HepG2 (cell line): ENCODE data around the gene CAPN12. TPM values are rescaled to one million over a fixed set of nuclear protein-coding genes. Genes with fewer than 3 reads are reported as not detected.

ENCODE experiments used
- ATAC-seq: fragments of 200-7000 bp; cut with Tn5 transposase; 3 replicates; pipeline ENCODE4 v1.9.1; 2020; ENCODE audit warnings: mild to moderate bottlenecking, moderate library complexity
- BruUV-seq: library from RNA; stranded (reverse); fragments of 400-500 nt; replicated peaks from 2 replicates; lab custom pipeline; 2021; lab: Mats Ljungman, UMichigan
- CTCF ChIA-PET: fragments of 300-600 bp; formaldehyde crosslinking; extraction: SDS; loops from one replicate; lab custom pipeline; 2021; ENCODE audit warnings: low total read pairs, inconsistent platforms, low intra/inter-chr PET ratio; lab: Yijun Ruan, JAX
- POLR2A ChIA-PET: fragments of 350-600 bp; sonication (Branson Sonifier 250); formaldehyde crosslinking; loops from one replicate; lab custom pipeline; 2020; ENCODE audit warnings: antibody characterized with exemption, inconsistent platforms; lab: Yijun Ruan, JAX
- DNase-seq: peaks from one replicate; pipeline ENCODE4 v3.0.0-alpha.2; 2015; ENCODE audit warnings: low spot score
- FAIRE-seq: peaks from 3 replicates; lab custom pipeline; 2011; peaks lifted over from hg19 to GRCh38; lab: Jason Lieb, UNC
- H2AFZ ChIP-seq: one replicate; pipeline ENCODE4 v1.6.1; 2011; ENCODE audit warnings: low read length, inconsistent platforms
- H3K27ac ChIP-seq: fragments of 300-600 bp; 3 replicates; pipeline ENCODE4 v1.8.0; 2011; ENCODE audit warnings: mixed run types, mild to moderate bottlenecking, mixed read lengths, low read length, inconsistent platforms; ENCODE audit not compliant: insufficient read depth; ENCODE audit errors: extremely low read length
- H3K27me3 ChIP-seq, 2 experiments: fragments of 200-600 bp in 1 of 2; 2 replicates in 1 of 2; 3 replicates in 1 of 2; pipeline versions ENCODE4 v1.6.0 to v1.8.0; 2011; ENCODE audit warnings: low read length in 2 of 2, mild to moderate bottlenecking in 2 of 2, moderate library complexity in 2 of 2, inconsistent platforms in 1 of 2; ENCODE audit not compliant: insufficient read depth in 2 of 2, control insufficient read depth in 1 of 2
- H3K36me3 ChIP-seq, 2 experiments: fragments of 200-600 bp in 1 of 2; replicated peaks in 1 of 2; 2 replicates in 1 of 2; 3 replicates in 1 of 2; pipeline versions ENCODE4 v1.5.1 to v1.8.0; 2011; ENCODE audit warnings: low read length in 2 of 2, inconsistent platforms in 1 of 2; ENCODE audit not compliant: insufficient read depth in 2 of 2, control insufficient read depth in 1 of 2
- H3K4me1 ChIP-seq: 2 replicates; pipeline ENCODE4 v1.5.1; 2012; ENCODE audit warnings: low read length, inconsistent platforms; ENCODE audit not compliant: insufficient read depth
- H3K4me2 ChIP-seq: 2 replicates; pipeline ENCODE4 v1.6.0; 2011; ENCODE audit warnings: low read depth, low read length, inconsistent platforms
- H3K4me3 ChIP-seq, 3 experiments: fragments of 200-600 bp in 1 of 3; sonication (generic), shearing (Covaris generic) in 1 of 3; replicated peaks in 1 of 3; 2 replicates each; pipeline ENCODE4 v1.5.1; 2011 to 2016; ENCODE audit warnings: low read length in 3 of 3, inconsistent platforms in 2 of 3, low read depth in 2 of 3, mild to moderate bottlenecking in 2 of 3, control low read depth in 1 of 3, mixed read lengths in 1 of 3; ENCODE audit not compliant: insufficient read depth in 1 of 3
- H3K79me2 ChIP-seq: one replicate; pipeline ENCODE4 v1.6.1; 2011; ENCODE audit warnings: low read length, inconsistent platforms; ENCODE audit not compliant: insufficient read depth
- H3K9ac ChIP-seq: 2 replicates; pipeline ENCODE4 v1.6.0; 2011; ENCODE audit warnings: mild to moderate bottlenecking, low read depth, low read length, inconsistent platforms; ENCODE audit not compliant: insufficient read depth
- H3K9me3 ChIP-seq: 2 replicates; pipeline ENCODE4 v1.5.1; 2012; ENCODE audit warnings: mild to moderate bottlenecking, low read length
- H4K20me1 ChIP-seq: 2 replicates; pipeline ENCODE4 v1.6.0; 2011; ENCODE audit warnings: inconsistent platforms, mild to moderate bottlenecking, low read length, moderate library complexity; ENCODE audit not compliant: insufficient read depth
- CENPX ChIP-seq: sonication (generic); formaldehyde crosslinking; IDR thresholded peaks from 2 replicates; pipeline ENCODE4 v1.9.0; 2021; ENCODE audit warnings: mild to moderate bottlenecking, missing genetic modification reagents, moderate library complexity
- E2F2 ChIP-seq: sonication (generic); formaldehyde crosslinking; IDR thresholded peaks from 2 replicates; pipeline ENCODE4 v1.4.0; 2020; ENCODE audit warnings: missing genetic modification reagents, borderline replicate concordance
- EEA1 ChIP-seq: sonication (generic); formaldehyde crosslinking; IDR thresholded peaks from 2 replicates; pipeline ENCODE4 v1.5.1; 2020; ENCODE audit warnings: mild to moderate bottlenecking, missing genetic modification reagents, borderline replicate concordance
- GATA4 ChIP-seq: sonication (generic); IDR thresholded peaks from 2 replicates; pipeline ENCODE4 v1.6.1; 2016; ENCODE audit warnings: antibody characterized with exemption, low read depth, borderline replicate concordance
- MTERF4 ChIP-seq: sonication (generic); formaldehyde crosslinking; IDR thresholded peaks from 2 replicates; pipeline ENCODE4 v1.8.0; 2023; ENCODE audit warnings: mild to moderate bottlenecking, missing genetic modification reagents
- SUZ12 ChIP-seq: fragments of 150-350 bp; IDR thresholded peaks from 2 replicates; pipeline ENCODE4 v1.6.1; 2014; ENCODE audit warnings: low read depth, low read length
- ZMAT3 ChIP-seq: sonication (generic); formaldehyde crosslinking; conservative IDR thresholded peaks from 2 replicates; pipeline ENCODE4 v1.7.0; 2021; ENCODE audit warnings: missing genetic modification reagents
- ZNF121 ChIP-seq: sonication (generic); formaldehyde crosslinking; IDR thresholded peaks from 2 replicates; pipeline ENCODE4 v1.5.0; 2020; ENCODE audit warnings: mild to moderate bottlenecking, missing genetic modification reagents
- ZNF253 ChIP-seq: sonication (generic); formaldehyde crosslinking; IDR thresholded peaks from 2 replicates; pipeline ENCODE4 v1.8.0; 2022; ENCODE audit warnings: mild to moderate bottlenecking, missing genetic modification reagents, borderline replicate concordance
- ZNF343 ChIP-seq: sonication (generic); formaldehyde crosslinking; IDR thresholded peaks from 2 replicates; pipeline ENCODE4 v1.4.0; 2020; ENCODE audit warnings: mild to moderate bottlenecking, missing genetic modification reagents
- ZNF687 ChIP-seq: sonication (generic); formaldehyde crosslinking; IDR thresholded peaks from 2 replicates; pipeline ENCODE4 v1.5.1; 2020; ENCODE audit warnings: mild to moderate bottlenecking, missing genetic modification reagents, moderate library complexity
- ZNF83 ChIP-seq: sonication (generic); formaldehyde crosslinking; IDR thresholded peaks from 2 replicates; pipeline ENCODE4 v1.4.0; 2020; ENCODE audit warnings: missing genetic modification reagents, mild to moderate bottlenecking, borderline replicate concordance
- WGBS: methylation state at CpG from one replicate; pipeline ENCODE4 v1.1.6; 2017; ENCODE audit warnings: low lambda C conversion rate; 5-methylcytosine and 5-hydroxymethylcytosine counted together
- in situ Hi-C: cut with HindIII; loops from 2 replicates; pipeline ENCODE4 v1.10.0; 2017; ENCODE audit warnings: low pct_unique_long_range_greater_than_20kb; ENCODE audit not compliant: extremely low pct_ligation_motif_present
- intact Hi-C: fragments of 100-400 bp; cut with micrococcal nuclease; formaldehyde crosslinking; loops from one replicate; pipeline ENCODE4 v1.10.0; 2022; ENCODE audit not compliant: unreplicated experiment
- polyA plus RNA-seq, 8 experiments: library from polyadenylated mRNA; depleted of rRNA in 3 of 8; stranded (reverse) in 7 of 8; unstranded in 1 of 8; fragments of >200 nt; fragmentation: Illumina TruSeq in 4 of 8; extraction: Trizol in 4 of 8; gene quantifications; 2 replicates each; pipeline versions ENCODE4 v1.2.1 to v1.2.3, GENCODE V29; 2011 to 2016; ENCODE audit warnings: low read depth in 4 of 8, missing spikeins in 1 of 8, mixed read lengths in 1 of 8; ENCODE audit not compliant: insufficient read depth in 1 of 8
- total RNA-seq, 5 experiments: library from RNA; depleted of rRNA; stranded (reverse); fragments of >200 nt; fragmentation: Illumina TruSeq; extraction: Trizol; gene quantifications; 2 replicates each; pipeline ENCODE4 v1.2.3, GENCODE V29; 2016; ENCODE audit warnings: low read depth in 1 of 5

Gene CAPN12
- total and polyA plus RNA-seq, 2 of the 13 experiments (the other 11 are each of a cell fraction or from before 2014, with no cell fraction given), result 1.6 to 13.6 TPM

GRCh38 chr19:38780443-38780842 lies 36.2 kb upstream of the CAPN12 start:
- intact Hi-C loops, result no loop called here
- CTCF ChIA-PET, result no interaction called here
- Histone ChIP-seq H3K4me3 (no peak overlapping the region), H3K9me3 (no peaks in the 10 kb centered on the region), H4K20me1 (no peaks in the 10 kb centered on the region), H3K4me2 (no peak overlapping the region), H3K36me3 (no peaks in the 10 kb centered on the region), H2AFZ (no peak overlapping the region), H3K9ac (no peak overlapping the region), H3K27ac (no peak overlapping the region), H3K27me3 (peaks cover 0 to 2% of the 10 kb centered on the region in 2 experiments; a peak in 2 of 5 replicates), H3K4me1 (peaks cover 44% of the 10 kb centered on the region), H3K79me2 (no peaks in the 10 kb centered on the region)
- in situ Hi-C loops, result no loop called here
- BruUV-seq, result no TSS peak
- POLR2A ChIA-PET, result no interaction called here
- DNase-seq (no peak), ATAC-seq (no peak), FAIRE-seq (no peak)
- TF ChIP-seq ZNF121 (CRISPR knock-in tag) (peak; percentile 91), EEA1 (CRISPR knock-in tag) (no peak), SUZ12 (no peak), ZNF253 (CRISPR knock-in tag) (no peak), ZNF83 (CRISPR knock-in tag) (no peak), ZNF343 (CRISPR knock-in tag) (no peak)
- whole genome bisulfite sequencing, result 67% methylated on average over 7 of the region's 7 CpGs

- in situ Hi-C loops, result no loop called here
- Histone ChIP-seq H3K9ac (no peak overlapping the region), H3K79me2 (no peaks in the 10 kb centered on the region), H3K36me3 (no peaks in the 10 kb centered on the region), H3K4me2 (peak overlapping the region; percentile 14; the same call in 1 of the 2 replicates), H3K4me1 (peaks cover 34% of the 10 kb centered on the region), H3K27me3 (peaks cover 0 to 2% of the 10 kb centered on the region in 2 experiments; a peak in 2 of 5 replicates), H3K4me3 (no peak overlapping the region; a peak in 1 of 6 replicates), H2AFZ (no peak overlapping the region), H4K20me1 (no peaks in the 10 kb centered on the region), H3K9me3 (no peaks in the 10 kb centered on the region), H3K27ac (no peak overlapping the region)
- POLR2A ChIA-PET, result no interaction called here
- 43% methylated on average over 7 of the region's 7 CpGs for WGBS
- FAIRE-seq (no peak), ATAC-seq (no peak), DNase-seq (no peak)
- CTCF ChIA-PET, result no interaction called here
- BruUV-seq, result no TSS peak
- intact Hi-C loops, result no loop called here
- TF ChIP-seq MTERF4 (CRISPR knock-in tag) (no peak), CENPX (CRISPR knock-in tag) (no peak), ZNF687 (CRISPR knock-in tag) (peak; percentile 44), GATA4 (no peak), ZMAT3 (CRISPR knock-in tag) (no peak), E2F2 (no peak)
Observed at GRCh38 chr19:38778733-38779132, 34.5 kb upstream of the CAPN12 start.
